Measurements from ENCODE around the gene ITPR2. TPM values are rescaled to one million over a fixed set of nuclear protein-coding genes. Genes with fewer than 3 reads are reported as not detected.

Gene ITPR2
- total RNA-seq, 1 donor = 77.7 TPM

GRCh38 chr12:26554332-26554731, 278.7 kb downstream of the ITPR2 start:
- no peak for TF ChIP-seq CTCF (IDR thresholded peaks at IDR 0.05; ENCODE audit: insufficient read depth, low read depth, low read length)
- no peak overlapping the region for H3K4me3 ChIP-seq (ENCODE audit: low read depth, low read length)
- DNase-seq (ENCODE audit: low read depth) = no peak

- DNase-seq (ENCODE audit: low read depth) = no peak
- TF ChIP-seq CTCF (IDR thresholded peaks at IDR 0.05; ENCODE audit: insufficient read depth, low read depth, low read length) = no peak
- H3K4me3 ChIP-seq (ENCODE audit: low read depth, low read length) = no peak overlapping the region
Measured at GRCh38 chr12:26551385-26551784, 281.6 kb downstream of the ITPR2 start.

GRCh38 chr12:26548227-26548626, 284.8 kb downstream of the ITPR2 start:
- H3K4me3 ChIP-seq (ENCODE audit: low read depth, low read length) = no peak overlapping the region
- no peak for DNase-seq (ENCODE audit: low read depth)
- TF ChIP-seq CTCF (IDR thresholded peaks at IDR 0.05; ENCODE audit: insufficient read depth, low read depth, low read length) = no peak

GRCh38 chr12:26546535-26547314, 286.3 kb downstream of the ITPR2 start:
- H3K4me3 ChIP-seq (ENCODE audit: low read depth, low read length) = no peak overlapping the region
- no peak for DNase-seq (ENCODE audit: low read depth)
- TF ChIP-seq CTCF (IDR thresholded peaks at IDR 0.05; ENCODE audit: insufficient read depth, low read depth, low read length) = no peak

- DNase-seq (ENCODE audit: low read depth) = no peak
- H3K4me3 ChIP-seq (ENCODE audit: low read depth, low read length) = no peak overlapping the region
- no peak for TF ChIP-seq CTCF (IDR thresholded peaks at IDR 0.05; ENCODE audit: insufficient read depth, low read depth, low read length)
Measured at GRCh38 chr12:26539131-26539530, 293.9 kb downstream of the ITPR2 start.

GRCh38 chr12:26537651-26538050, 295.3 kb downstream of the ITPR2 start:
- TF ChIP-seq CTCF (IDR thresholded peaks at IDR 0.05; ENCODE audit: insufficient read depth, low read depth, low read length) = no peak
- no peak for DNase-seq (ENCODE audit: low read depth)
- no peak overlapping the region for H3K4me3 ChIP-seq (ENCODE audit: low read depth, low read length)

- H3K4me3 ChIP-seq (ENCODE audit: low read depth, low read length) = no peak overlapping the region
- no peak for DNase-seq (ENCODE audit: low read depth)
- no peak for TF ChIP-seq CTCF (IDR thresholded peaks at IDR 0.05; ENCODE audit: insufficient read depth, low read depth, low read length)
Measured at GRCh38 chr12:26537126-26537525, 295.9 kb downstream of the ITPR2 start.

All from fibroblast of villous mesenchyme (primary cell).